Esophagus (tissue), 2 donors: Measurements from ENCODE around the gene HIRIP3. TPM values are rescaled to one million over a fixed set of nuclear protein-coding genes. Genes with fewer than 3 reads are reported as not detected.
"Not testable (repeated sequence)": the region's sequence is repeated elsewhere in the genome, so short reads cannot be mapped to it uniquely, and the experiment has no call there.

Experiments used
- H3K27ac ChIP-seq, 2 donors: one replicate each; pipeline ENCODE4 v1.5.1; 2013; ENCODE audit warnings: low read depth in 2 of 2, mild to moderate bottlenecking in 2 of 2, inconsistent platforms in 1 of 2, low read length in 1 of 2, moderate library complexity in 1 of 2
- H3K27me3 ChIP-seq, 2 donors: one replicate each; pipeline ENCODE4 v1.6.1; 2013; ENCODE audit warnings: low read length in 2 of 2, control low read depth in 1 of 2, mild to moderate bottlenecking in 1 of 2; ENCODE audit not compliant: insufficient read depth in 2 of 2, control insufficient read depth in 1 of 2
- H3K36me3 ChIP-seq, 2 donors: one replicate each; pipeline ENCODE4 v1.6.1; 2013; ENCODE audit warnings: low read length in 1 of 2; ENCODE audit not compliant: control insufficient read depth in 2 of 2, insufficient read depth in 2 of 2
- H3K4me1 ChIP-seq, 2 donors: one replicate each; pipeline ENCODE4 v1.6.1; 2013; ENCODE audit warnings: low read length in 1 of 2; ENCODE audit not compliant: control insufficient read depth in 2 of 2, insufficient read depth in 2 of 2
- H3K4me3 ChIP-seq, 2 donors: one replicate each; pipeline ENCODE4 v1.5.1; 2013; ENCODE audit warnings: low read length in 2 of 2, mild to moderate bottlenecking in 2 of 2, low read depth in 1 of 2, moderate library complexity in 1 of 2
- H3K9me3 ChIP-seq, 2 donors: one replicate each; pipeline ENCODE4 v1.6.1; 2013; ENCODE audit warnings: mild to moderate bottlenecking in 2 of 2, low read depth in 1 of 2, low read length in 1 of 2, moderate library complexity in 1 of 2; ENCODE audit not compliant: control insufficient read depth in 2 of 2, insufficient read depth in 1 of 2
- WGBS, 2 donors: extraction: QIAGEN DNeasy Blood & Tissue Kit; methylation state at CpG; one replicate each; pipeline ENCODE4 v1.1.7; 2013; 5-methylcytosine and 5-hydroxymethylcytosine counted together
- polyA plus RNA-seq, 2 donors: library from polyadenylated mRNA; stranded (reverse); fragments of 200-250 nt; gene quantifications; one replicate each; pipeline ENCODE4 v1.2.3, GENCODE V29; 2013
- donor health status: healthy with polysubstance abuse.
- donor health status: Bipolar disorder and iron deficiency.

Gene HIRIP3
- polyA plus RNA-seq, 2 donors, result 6.3 to 9.7 TPM

GRCh38 chr16:30018731-30019158, 23.3 kb upstream of the HIRIP3 start:
- no peak overlapping the region for H3K4me3 ChIP-seq
- no peaks in the 10 kb centered on the region for H3K36me3 ChIP-seq
- H3K27ac ChIP-seq, result no peak overlapping the region
- no peaks in the 10 kb centered on the region for H3K27me3 ChIP-seq
- H3K9me3 ChIP-seq, result no peaks in the 10 kb centered on the region
- 54% methylated on average over 4 of the region's 4 CpGs for WGBS, 2 donors
- H3K4me1 ChIP-seq, result peaks cover 0 to 7% of the 10 kb centered on the region in 2 donors

GRCh38 chr16:30017937-30018336, 22.5 kb upstream of the HIRIP3 start:
- 82 to 88% methylated on average over 3 to 4 of the region's 4 CpGs for whole genome bisulfite sequencing, 2 donors
- H3K4me3 ChIP-seq, H3K36me3 ChIP-seq, H3K4me1 ChIP-seq, H3K27ac ChIP-seq, H3K27me3 ChIP-seq, H3K9me3 ChIP-seq: not testable (repeated sequence)

- peaks cover 0 to 7% of the 10 kb centered on the region in 2 donors for H3K4me1 ChIP-seq
- no peaks in the 10 kb centered on the region for H3K27me3 ChIP-seq
- H3K27ac ChIP-seq, result no peak overlapping the region
- 95 to 96% methylated on average over 2 of the region's 2 CpGs for WGBS, 2 donors
- no peak overlapping the region for H3K4me3 ChIP-seq
- no peaks in the 10 kb centered on the region for H3K36me3 ChIP-seq
- H3K9me3 ChIP-seq, result no peaks in the 10 kb centered on the region
Observed at GRCh38 chr16:30017277-30017656, 21.9 kb upstream of the HIRIP3 start.

GRCh38 chr16:30016555-30017276, 21.3 kb upstream of the HIRIP3 start:
- Histone ChIP-seq H3K27ac (no peak overlapping the region), H3K36me3 (no peaks in the 10 kb centered on the region), H3K27me3 (peaks cover 0 to 3% of the 10 kb centered on the region in 2 donors), H3K4me1 (peaks cover 0 to 6% of the 10 kb centered on the region in 2 donors), H3K4me3 (no peak overlapping the region), H3K9me3 (no peaks in the 10 kb centered on the region)
- 70 to 72% methylated on average over 8 of the region's 8 CpGs for WGBS, 2 donors

- not testable (repeated sequence) for H3K4me3 ChIP-seq, H3K27ac ChIP-seq, H3K4me1 ChIP-seq, H3K9me3 ChIP-seq, H3K36me3 ChIP-seq
- 87 to 89% methylated on average over 7 of the region's 7 CpGs for WGBS, 2 donors
- peaks cover 0 to 11% of the 10 kb centered on the region in 2 donors for H3K27me3 ChIP-seq
Observed at GRCh38 chr16:30015450-30015849, 20.0 kb upstream of the HIRIP3 start.

- 83 to 85% methylated on average over 14 of the region's 14 CpGs for WGBS, 2 donors
- peaks cover 6 to 12% of the 10 kb centered on the region in 2 donors for H3K4me1 ChIP-seq
- H3K4me3 ChIP-seq, H3K27ac ChIP-seq, H3K36me3 ChIP-seq, H3K9me3 ChIP-seq: not testable (repeated sequence)
- H3K27me3 ChIP-seq, result peaks cover 0 to 15% of the 10 kb centered on the region in 2 donors
Observed at GRCh38 chr16:30012598-30012997, 17.2 kb upstream of the HIRIP3 start.

- no peak overlapping the region for H3K27ac ChIP-seq
- no peaks in the 10 kb centered on the region for H3K36me3 ChIP-seq
- no peaks in the 10 kb centered on the region for H3K9me3 ChIP-seq
- H3K4me3 ChIP-seq, result peak overlapping the region in 1 of 2 donors; percentile 36
- 28 to 32% methylated on average over 31 of the region's 31 CpGs for WGBS, 2 donors
- H3K27me3 ChIP-seq, result peaks cover 0 to 15% of the 10 kb centered on the region in 2 donors
- H3K4me1 ChIP-seq, result peaks cover 6 to 12% of the 10 kb centered on the region in 2 donors
Observed at GRCh38 chr16:30011714-30012504, 16.5 kb upstream of the HIRIP3 start.

- H3K36me3 ChIP-seq, result peaks cover 0 to 2% of the 10 kb centered on the region in 2 donors
- H3K4me3 ChIP-seq, result peak within 1 kb of the TSS; percentile 27 to 36
- H3K27me3 ChIP-seq, result peaks cover 0 to 15% of the 10 kb centered on the region in 2 donors
- WGBS, 2 donors, result 1% methylated on average over 49 to 98 of the region's 99 CpGs
- no peak within 1 kb of the TSS for H3K27ac ChIP-seq
- H3K9me3 ChIP-seq, result no peaks in the 10 kb centered on the region
- H3K4me1 ChIP-seq, result peaks cover 6 to 12% of the 10 kb centered on the region in 2 donors
Observed at GRCh38 chr16:30010844-30011713, 15.7 kb upstream of the HIRIP3 start, which contains the start of gene DOC2A. Gene DOC2A (minus strand): TSS chr16:30011027. CDS start chr16:30010222, 805 bp downstream.
